Caki2 (cell line): ENCODE data around the gene DDX19B. TPM values are rescaled to one million over a fixed set of nuclear protein-coding genes. Genes with fewer than 3 reads are reported as not detected.
"Not testable (repeated sequence)": the region's sequence is repeated elsewhere in the genome, so short reads cannot be mapped to it uniquely, and the experiment has no call there.

Experiments
- DNase-seq: peaks from one replicate; pipeline ENCODE4 v3.0.0-alpha.2; 2015; ENCODE audit warnings: low read depth
- in situ Hi-C: cut with HindIII; loops from 2 replicates; pipeline ENCODE4 v1.10.0; 2016; ENCODE audit warnings: low sequenced_read_pairs, low pct_unique_long_range_greater_than_20kb, mixed read lengths
- total RNA-seq: library from RNA; depleted of rRNA; stranded (reverse); fragments of >200 nt; shearing (Covaris generic); gene quantifications from 2 replicates; pipeline ENCODE4 v1.2.3, GENCODE V29; 2014; ENCODE audit warnings: low replicate concordance

Gene DDX19B
- total RNA-seq, 1 experiment from 2014 or later = 68.1 TPM

DNA sequence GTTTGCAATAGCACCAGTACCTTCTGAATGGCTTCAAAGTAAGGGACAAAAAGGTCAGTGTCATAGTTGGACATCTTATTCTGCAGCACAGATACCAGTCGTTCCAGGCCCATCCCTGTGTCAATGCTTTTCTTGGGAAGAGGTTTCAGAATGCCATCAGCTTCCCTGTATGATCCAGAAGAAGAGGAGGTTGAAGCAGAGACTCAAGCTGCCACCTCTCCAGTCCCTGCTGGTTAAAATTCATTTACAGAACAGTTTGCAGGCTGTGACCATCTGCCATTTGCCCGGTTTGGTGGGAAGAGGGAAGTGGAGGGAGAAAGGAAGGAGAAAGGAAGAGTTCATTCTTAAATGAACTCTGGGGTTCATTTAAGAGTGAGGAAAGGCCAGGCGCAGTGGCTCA is 28.8 kb upstream of the DDX19B start:
- in situ Hi-C loops = no loop called here
- DNase-seq = no peak

DNA sequence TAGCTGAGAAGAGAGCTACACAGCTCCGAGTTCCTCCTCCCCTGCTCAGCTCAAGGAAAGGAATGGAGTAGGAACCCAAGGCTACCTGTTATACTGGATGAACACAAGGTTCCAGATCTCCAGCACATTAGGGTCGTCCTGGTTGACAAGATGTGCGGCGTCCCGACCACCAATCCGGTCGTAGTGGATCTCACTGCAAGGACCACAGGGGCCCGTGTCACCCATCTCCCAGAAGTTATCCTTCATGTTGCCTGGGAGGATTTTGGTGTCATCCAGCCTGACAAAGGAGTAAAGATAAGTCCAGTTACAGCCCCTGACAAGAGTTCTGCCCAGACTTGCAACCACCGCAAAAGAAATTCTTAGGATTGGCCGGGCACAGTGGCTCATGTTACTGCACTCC is 27.3 kb upstream of the DDX19B start:
- DNase-seq = no peak
- in situ Hi-C loops = no loop called here

- in situ Hi-C loops = no loop called here
- no peak for DNase-seq
These were observed 22.6 kb upstream of the DDX19B start for GRCh38 chr16:70276392-70276791.

- in situ Hi-C loops = not testable (repeated sequence)
- peak; percentile 32 for DNase-seq
These were observed 11.5 kb upstream of the DDX19B start for GRCh38 chr16:70287304-70287971.

GRCh38 chr16:70289229-70290094 is 9.5 kb upstream of the DDX19B start, which contains the start of gene AARS1:
TSS of gene AARS1 (minus strand) at chr16:70289506. CDS start at chr16:70282763, 6,743 bp downstream.
- DNase-seq = peak; percentile 98
- in situ Hi-C loops = no loop called here

DNA sequence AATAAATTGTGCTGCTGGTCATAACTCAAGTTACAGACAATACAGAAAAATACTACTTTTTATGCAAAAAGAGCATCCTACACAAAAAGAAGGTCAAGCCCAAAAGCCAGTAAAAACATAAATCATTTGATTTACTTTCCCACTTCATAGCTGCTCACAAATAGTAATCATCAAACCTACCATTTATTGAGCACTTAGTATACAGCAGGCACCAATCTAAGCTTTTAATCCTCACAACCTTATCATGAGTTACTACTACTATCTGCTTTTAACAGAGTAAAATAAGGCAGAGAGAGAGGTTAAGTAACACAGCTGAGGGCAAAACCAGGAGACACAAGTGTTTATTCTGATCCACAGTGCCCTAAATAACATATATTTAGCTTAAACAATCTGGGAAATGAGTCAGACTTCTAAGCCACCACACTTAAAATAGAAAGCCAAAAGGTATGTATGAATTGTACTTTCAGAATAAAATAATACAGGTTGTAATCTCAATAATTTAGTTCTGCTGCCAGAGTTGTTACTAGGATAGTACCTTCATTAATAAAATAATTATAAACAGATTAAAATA is 8.0 kb upstream of the DDX19B start:
- in situ Hi-C loops = no loop called here
- no peak for DNase-seq

DNA sequence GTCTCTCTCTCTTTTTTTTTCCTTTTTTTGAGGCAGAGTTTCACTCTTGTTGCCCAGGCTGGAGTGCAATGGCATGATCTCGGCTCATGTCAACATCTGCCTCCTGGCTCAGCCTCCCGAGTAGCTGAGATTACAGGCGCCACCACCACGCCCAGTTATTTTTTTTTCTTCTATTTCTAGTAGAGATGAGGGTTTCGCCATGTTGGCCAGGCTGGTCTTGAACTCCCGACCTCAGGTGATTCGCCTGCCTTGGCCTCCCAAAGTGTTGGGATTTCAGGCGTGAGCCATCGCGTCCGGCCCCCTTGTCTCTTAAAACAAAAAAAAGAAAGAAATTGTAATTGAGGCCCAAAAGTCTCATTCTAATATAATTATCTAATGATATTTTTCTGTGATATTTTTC is 6.8 kb upstream of the DDX19B start:
- DNase-seq, in situ Hi-C loops: not testable (repeated sequence)

DNA sequence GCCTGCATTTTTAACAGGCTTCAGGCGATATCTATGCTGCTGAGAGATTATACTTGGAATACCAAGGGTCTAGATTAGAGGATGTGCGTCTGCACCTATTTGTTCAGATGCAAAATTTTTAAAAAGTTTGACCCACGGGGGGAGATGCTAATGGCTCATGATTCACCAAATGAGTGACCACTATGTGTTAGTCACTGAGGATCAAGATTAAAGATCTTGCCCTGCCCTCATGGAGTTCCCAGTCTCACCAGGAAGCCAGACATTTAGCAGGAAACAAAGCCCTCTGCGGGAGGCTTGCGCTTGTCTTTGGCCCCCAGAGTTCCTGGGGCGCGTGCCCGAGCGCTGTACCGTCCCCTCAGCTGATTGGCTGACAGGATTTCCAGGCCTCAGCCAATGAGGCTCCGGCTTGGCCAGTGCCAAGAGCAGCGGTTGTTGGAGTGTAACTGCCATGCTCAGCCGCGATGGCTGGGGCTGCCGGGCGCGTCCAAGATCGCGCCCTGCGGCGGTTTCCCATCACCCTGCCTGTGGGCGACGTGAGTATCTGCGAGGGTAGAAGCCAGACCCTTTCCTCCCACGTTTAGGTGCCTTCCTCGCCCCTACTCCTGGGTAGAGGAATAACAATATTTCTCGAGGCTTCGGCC is 4.5 kb upstream of the DDX19B start:
- in situ Hi-C loops = no loop called here

GRCh38 chr16:70295634-70296033 is 3.4 kb upstream of the DDX19B start:
- in situ Hi-C loops = no loop called here
- DNase-seq = no peak

More for the DNA sequence above, 4.5 kb upstream of the DDX19B start:
- DNase-seq = no peak

DNA sequence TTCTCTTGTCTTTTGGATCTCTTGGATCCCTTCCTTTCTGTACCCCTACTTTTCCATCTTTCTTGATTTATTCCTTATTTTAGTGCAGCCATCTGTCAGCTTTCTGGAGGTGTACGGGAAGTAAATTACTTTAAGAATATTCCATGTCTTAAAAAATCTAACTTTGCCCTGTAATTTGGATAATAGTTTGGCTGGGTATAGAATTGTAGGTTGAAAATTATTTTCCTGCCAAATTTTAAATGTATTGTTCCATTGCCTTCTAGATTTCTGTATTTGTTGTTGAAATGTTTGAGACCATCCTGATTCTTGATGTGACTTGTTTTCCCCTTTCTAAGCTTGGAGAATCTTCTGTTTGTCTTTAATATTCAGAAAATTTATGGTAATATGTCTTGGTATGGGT is 2.1 kb downstream of the DDX19B start:
- no peak for DNase-seq
- in situ Hi-C loops = no loop called here

GRCh38 chr16:70302745-70303144 is 3.8 kb downstream of the DDX19B start:
- no peak for DNase-seq
- in situ Hi-C loops = no loop called here

DNA sequence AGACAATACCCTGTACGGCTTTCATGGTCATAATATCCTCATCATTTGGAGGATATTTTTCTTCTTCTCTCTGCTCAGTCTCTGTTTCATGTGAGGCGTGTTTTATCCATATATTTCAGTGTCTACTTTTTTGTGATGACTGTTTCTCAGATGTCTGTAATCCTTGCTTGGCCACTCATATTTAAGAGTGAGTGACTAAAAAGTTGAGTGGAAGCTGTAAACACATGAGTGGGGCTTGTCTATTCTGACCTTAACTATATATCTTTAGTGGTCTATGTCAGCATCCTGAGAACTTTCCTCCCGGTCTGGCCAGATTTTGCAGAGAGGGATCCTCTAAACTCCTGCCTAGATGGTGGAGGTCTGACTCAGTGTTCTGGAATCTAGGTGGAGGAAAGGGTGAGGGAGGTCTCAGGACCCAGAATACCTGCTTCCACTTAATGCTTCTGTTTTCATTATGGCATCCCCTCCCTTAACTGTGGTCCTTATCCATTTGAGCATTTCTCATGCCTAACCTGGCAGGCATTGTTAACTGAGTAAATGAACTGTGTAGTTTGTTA is 6.0 kb downstream of the DDX19B start:
- no peak for DNase-seq
- in situ Hi-C loops = no loop called here

GRCh38 chr16:70306880-70307279 is 7.9 kb downstream of the DDX19B start:
- DNase-seq = no peak

DNA sequence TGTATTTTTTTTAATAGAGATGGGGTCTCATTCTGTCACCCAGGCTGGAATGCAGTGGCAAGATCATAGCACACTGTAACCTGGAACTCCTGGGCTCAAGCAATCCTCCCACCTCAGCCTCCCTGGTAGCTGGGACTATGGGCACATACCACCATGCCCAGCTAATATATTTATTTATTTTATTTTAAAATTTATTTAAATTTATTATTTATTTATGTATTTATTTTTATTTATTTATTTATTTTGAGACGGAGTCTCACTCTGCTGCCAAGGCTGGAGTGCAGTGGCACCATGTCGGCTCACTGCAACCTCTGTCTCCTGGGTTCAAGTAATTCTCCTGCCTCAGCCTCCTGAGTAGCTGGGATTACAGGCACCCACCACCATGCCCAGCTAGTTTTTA is 8.7 kb downstream of the DDX19B start:
- in situ Hi-C loops, DNase-seq: not testable (repeated sequence)

More at GRCh38 chr16:70306880-70307279, 7.9 kb downstream of the DDX19B start:
- in situ Hi-C loops = no loop called here

DNA sequence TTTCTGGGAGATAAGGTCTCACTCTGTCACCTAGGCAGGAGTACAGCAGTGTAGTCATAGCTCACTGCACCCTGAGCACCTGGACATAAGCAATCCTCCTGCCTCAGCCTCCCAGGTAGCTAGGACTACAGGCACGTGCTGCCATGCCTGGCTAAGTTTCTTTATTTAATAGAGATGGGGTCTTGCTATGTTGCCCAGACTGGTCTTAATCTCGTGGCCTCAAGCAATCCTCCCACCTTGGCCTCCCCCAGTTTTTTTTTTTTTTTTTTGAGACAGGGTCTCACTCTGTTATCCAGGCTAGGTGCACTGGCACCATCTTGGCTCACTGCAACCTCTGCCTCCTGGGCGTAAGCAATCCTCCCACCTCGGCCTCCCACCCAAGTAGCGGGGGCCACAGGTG is 21.1 kb downstream of the DDX19B start:
- no peak for DNase-seq
- in situ Hi-C loops = no loop called here

GRCh38 chr16:70324998-70325747 is 26.2 kb downstream of the DDX19B start:
- no peak for DNase-seq
- in situ Hi-C loops = no loop called here

DNA sequence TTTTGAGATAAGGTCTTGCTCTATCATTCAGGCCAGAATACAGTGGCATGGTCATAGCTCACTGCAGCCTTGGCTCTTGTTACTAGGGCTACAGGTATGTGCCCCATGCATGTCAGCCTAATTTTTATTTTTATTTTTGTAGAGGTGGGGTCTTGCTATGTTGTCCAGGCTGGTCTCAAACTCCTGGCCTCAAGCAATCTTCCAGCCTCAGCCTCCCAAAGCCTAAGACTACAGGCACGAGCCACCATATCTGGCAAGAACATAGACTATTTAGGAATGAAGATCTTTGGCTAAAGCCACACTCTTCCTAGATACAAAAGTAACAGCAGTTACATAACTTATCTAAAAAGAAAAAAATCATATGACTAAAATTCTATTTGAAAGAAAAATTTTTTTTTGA is 32.1 kb downstream of the DDX19B start:
- DNase-seq = no peak
- in situ Hi-C loops = no loop called here
